H54 (cell line): ENCODE measurements around the gene TEX101.

Source experiments
- DNase-seq: peaks from one replicate; pipeline ENCODE4 v3.0.0; 2011; ENCODE audit warnings: low spot score, mixed read lengths; ENCODE audit not compliant: insufficient read length
- FAIRE-seq: peaks from 3 replicates; lab custom pipeline; 2011; peaks lifted over from hg19 to GRCh38; lab: Jason Lieb, UNC
- POLR2A ChIP-seq: IDR thresholded peaks from 2 replicates; pipeline ENCODE4 v1.6.1; 2011; ENCODE audit warnings: low read depth, mild to moderate bottlenecking, low read length

Gene TEX101

GRCh38 chr19:43465468-43466120 lies 50.9 kb downstream of the TEX101 start, which contains the start of gene LYPD3:
Gene LYPD3, minus strand, starts transcription at chr19:43465608. Its CDS starts 37 bp downstream, at chr19:43465571.
- FAIRE-seq, result no peak
- no peak for TF ChIP-seq POLR2A
- DNase-seq, result no peak

GRCh38 chr19:43466793-43467192 lies 52.1 kb downstream of the TEX101 start:
- no peak for TF ChIP-seq POLR2A
- FAIRE-seq, result no peak
- DNase-seq, result no peak

DNA sequence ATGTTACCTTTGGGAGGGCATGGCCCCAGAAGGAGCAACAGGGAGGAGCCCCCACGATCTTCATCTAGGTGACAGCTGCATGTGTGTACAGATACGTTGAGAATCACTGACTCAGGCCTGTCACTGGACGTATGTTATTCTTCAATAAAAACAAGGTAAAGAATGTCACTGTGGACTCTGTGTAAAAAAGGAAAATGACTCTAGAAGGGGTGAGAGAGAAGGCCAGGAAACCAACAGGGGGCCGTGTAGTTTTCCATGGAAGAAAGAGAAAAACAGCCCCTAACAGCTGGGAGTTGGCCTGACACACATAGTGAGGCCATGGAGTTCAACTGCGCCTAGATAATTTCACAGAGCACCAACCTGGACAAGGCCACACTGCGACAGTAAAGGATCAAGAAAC lies 52.6 kb downstream of the TEX101 start:
- no peak for DNase-seq
- TF ChIP-seq POLR2A, result no peak
- no peak for FAIRE-seq

DNA sequence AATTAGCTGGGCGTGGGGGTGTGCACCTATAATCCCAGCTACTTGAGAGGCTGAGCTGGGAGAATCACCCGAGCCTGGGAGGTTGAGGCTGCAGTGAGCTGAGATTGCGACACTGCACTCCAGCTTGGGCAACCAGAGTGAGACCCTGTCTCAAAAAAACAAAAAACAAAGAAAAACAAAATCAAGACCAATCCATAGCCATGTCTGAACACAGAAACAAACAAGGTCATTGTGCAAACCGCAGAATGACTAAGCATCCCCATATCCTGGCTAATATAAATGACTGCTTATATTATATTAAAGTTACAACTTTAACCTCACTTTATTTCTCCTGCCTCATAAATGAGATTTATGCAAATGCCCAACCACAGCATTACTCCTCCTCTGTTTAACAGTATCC lies 53.0 kb downstream of the TEX101 start:
- no peak for TF ChIP-seq POLR2A
- DNase-seq, result peak; percentile 44
- no peak for FAIRE-seq
